ENCODE results near the gene PARD3B.
A peak's percentile ranks its signal among the peaks of the same experiment; 100 is the strongest.

PARD3B gene

DNA sequence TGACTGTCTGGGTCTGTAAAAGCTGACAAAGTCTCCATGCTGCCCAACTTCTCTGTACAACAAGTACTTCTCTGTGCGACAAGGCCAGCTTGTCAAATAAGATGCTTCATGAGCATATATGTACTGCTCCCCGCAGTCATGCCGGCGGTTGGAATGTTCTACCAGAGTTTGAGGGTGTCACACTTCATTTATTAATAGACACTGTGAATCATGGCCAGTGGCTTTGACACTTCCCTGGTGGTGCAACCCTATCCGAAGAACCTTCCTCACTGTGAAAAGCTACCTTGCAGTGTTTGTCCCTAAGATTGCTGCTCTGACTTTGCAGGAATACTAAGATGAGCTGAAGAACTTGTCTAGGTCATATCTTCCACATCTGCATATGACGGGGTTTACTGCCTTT is 1016.2 kb downstream of the PARD3B start:
- no peak for TF ChIP-seq EZH2phosphoT487 (IDR thresholded peaks at IDR 0.05; ENCODE audit: borderline replicate concordance, low read length)
- TF ChIP-seq, protein P1, sequence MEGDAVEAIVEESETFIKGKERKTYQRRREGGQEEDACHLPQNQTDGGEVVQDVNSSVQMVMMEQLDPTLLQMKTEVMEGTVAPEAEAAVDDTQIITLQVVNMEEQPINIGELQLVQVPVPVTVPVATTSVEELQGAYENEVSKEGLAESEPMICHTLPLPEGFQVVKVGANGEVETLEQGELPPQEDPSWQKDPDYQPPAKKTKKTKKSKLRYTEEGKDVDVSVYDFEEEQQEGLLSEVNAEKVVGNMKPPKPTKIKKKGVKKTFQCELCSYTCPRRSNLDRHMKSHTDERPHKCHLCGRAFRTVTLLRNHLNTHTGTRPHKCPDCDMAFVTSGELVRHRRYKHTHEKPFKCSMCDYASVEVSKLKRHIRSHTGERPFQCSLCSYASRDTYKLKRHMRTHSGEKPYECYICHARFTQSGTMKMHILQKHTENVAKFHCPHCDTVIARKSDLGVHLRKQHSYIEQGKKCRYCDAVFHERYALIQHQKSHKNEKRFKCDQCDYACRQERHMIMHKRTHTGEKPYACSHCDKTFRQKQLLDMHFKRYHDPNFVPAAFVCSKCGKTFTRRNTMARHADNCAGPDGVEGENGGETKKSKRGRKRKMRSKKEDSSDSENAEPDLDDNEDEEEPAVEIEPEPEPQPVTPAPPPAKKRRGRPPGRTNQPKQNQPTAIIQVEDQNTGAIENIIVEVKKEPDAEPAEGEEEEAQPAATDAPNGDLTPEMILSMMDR (IDR thresholded peaks at IDR 0.05; ENCODE audit: low read depth, low read length, poor library complexity, severe bottlenecking), result no peak

DNA sequence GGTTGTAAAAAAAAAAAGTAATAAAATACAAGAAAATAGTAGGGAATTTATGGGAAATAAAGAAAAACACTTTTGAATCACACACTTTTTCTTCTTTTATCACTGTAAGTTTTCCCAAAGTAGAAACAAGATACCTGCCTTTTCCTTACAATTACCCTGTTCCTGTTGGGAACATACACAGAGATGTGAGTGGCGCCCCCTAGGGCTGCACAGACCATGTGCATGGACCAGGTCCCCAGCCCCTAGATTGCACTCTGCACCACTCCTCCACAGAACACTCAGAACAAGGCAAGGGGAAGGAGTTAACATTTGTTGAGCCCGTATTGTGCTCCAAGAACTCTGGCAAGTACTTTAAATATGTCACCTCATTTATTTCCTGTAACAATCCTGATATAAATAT is 1018.4 kb downstream of the PARD3B start:
- TF ChIP-seq EZH2phosphoT487 (IDR thresholded peaks at IDR 0.05; ENCODE audit: borderline replicate concordance, low read length), result no peak
- TF ChIP-seq, protein P1 (IDR thresholded peaks at IDR 0.05; ENCODE audit: low read depth, low read length, poor library complexity, severe bottlenecking), result peak; percentile 67

More for the DNA sequence above, 1016.2 kb downstream of the PARD3B start:
- no peaks in the 10 kb centered on the region for H3K79me2 ChIP-seq (ENCODE audit: control insufficient read depth, low read length)
- H3K27me3 ChIP-seq (ENCODE audit: control insufficient read depth, low read length), result no peaks in the 10 kb centered on the region
- no peaks in the 10 kb centered on the region for H3K36me3 ChIP-seq (ENCODE audit: control insufficient read depth, low read length)
- no peak overlapping the region for H3K4me2 ChIP-seq (ENCODE audit: low read length)
- H3K4me3 ChIP-seq (ENCODE audit: low read length), result no peak overlapping the region
- H3K9me3 ChIP-seq (ENCODE audit: control insufficient read depth, insufficient read depth, low read length), result no peaks in the 10 kb centered on the region
- no peak overlapping the region for H3K27ac ChIP-seq (ENCODE audit: low read depth, low read length)
- no peaks in the 10 kb centered on the region for H3F3A ChIP-seq (ENCODE audit: control insufficient read depth, insufficient read depth)
- H4K20me1 ChIP-seq (ENCODE audit: control insufficient read depth, insufficient read depth, low read depth, low read length), result no peaks in the 10 kb centered on the region
- H3K9me2 ChIP-seq (replicated peaks; ENCODE audit: control insufficient read depth, low read length), result no peaks in the 10 kb centered on the region; the same call in 1 of the 2 replicates
- no peaks in the 10 kb centered on the region for H3K4me1 ChIP-seq (ENCODE audit: control insufficient read depth, low read length)

DNA sequence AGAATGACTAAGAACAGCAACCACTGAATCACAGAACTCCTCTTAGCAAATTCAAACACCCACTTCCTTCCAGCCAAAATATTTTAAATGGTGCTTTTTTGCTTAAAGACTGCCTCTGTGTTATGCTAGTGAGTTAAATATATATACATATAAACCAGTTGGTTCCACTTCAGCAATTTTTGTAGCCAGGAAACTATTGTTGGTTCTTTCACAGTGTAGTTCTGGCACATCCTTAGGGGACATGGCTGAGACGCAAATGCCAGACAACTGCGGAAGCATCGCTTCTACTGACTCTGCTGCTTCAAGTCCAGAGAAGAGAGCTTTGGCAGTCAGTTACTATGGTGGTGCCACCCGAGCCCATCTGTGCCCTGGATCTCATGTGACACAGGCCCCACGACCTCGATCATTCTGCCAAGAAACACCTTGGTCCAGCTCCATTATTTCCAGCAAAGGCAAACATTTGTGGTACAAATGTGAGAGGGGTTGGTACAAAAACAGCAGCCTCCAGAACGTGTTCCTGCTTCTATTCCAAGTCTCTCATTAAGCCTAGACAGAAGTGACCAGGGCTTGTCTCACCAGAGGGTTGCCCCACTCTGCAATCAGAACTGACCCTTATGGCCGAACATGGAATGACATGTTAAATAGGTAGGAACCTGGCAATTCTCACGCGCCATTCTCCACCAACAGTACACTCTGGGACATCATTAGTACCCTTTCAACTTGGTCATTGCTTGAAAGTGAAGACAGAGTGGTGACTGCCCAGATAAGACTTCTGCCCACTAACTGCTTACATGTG is 1019.3 kb downstream of the PARD3B start:
- no peaks in the 10 kb centered on the region for H3K4me1 ChIP-seq (ENCODE audit: control insufficient read depth, low read length)
- no peaks in the 10 kb centered on the region for H3F3A ChIP-seq (ENCODE audit: control insufficient read depth, insufficient read depth)
- H3K9me3 ChIP-seq (ENCODE audit: control insufficient read depth, insufficient read depth, low read length), result no peaks in the 10 kb centered on the region
- TF ChIP-seq, protein P1 (IDR thresholded peaks at IDR 0.05; ENCODE audit: low read depth, low read length, poor library complexity, severe bottlenecking), result no peak
- no peak for TF ChIP-seq EZH2phosphoT487 (IDR thresholded peaks at IDR 0.05; ENCODE audit: borderline replicate concordance, low read length)
- H3K36me3 ChIP-seq (ENCODE audit: control insufficient read depth, low read length), result no peaks in the 10 kb centered on the region
- no peak overlapping the region for H3K4me3 ChIP-seq (ENCODE audit: low read length)
- no peaks in the 10 kb centered on the region for H3K27me3 ChIP-seq (ENCODE audit: control insufficient read depth, low read length)
- no peaks in the 10 kb centered on the region for H4K20me1 ChIP-seq (ENCODE audit: control insufficient read depth, insufficient read depth, low read depth, low read length)
- no peaks in the 10 kb centered on the region for H3K79me2 ChIP-seq (ENCODE audit: control insufficient read depth, low read length)
- H3K27ac ChIP-seq (ENCODE audit: low read depth, low read length), result no peak overlapping the region
- no peak overlapping the region for H3K4me2 ChIP-seq (ENCODE audit: low read length)
- no peaks in the 10 kb centered on the region; the same call in 1 of the 2 replicates for H3K9me2 ChIP-seq (replicated peaks; ENCODE audit: control insufficient read depth, low read length)

More for the DNA sequence above, 1018.4 kb downstream of the PARD3B start:
- Histone ChIP-seq H3K9me3 (ENCODE audit: control insufficient read depth, insufficient read depth, low read length) (no peaks in the 10 kb centered on the region), H3K27ac (ENCODE audit: low read depth, low read length) (no peak overlapping the region), H3K79me2 (ENCODE audit: control insufficient read depth, low read length) (no peaks in the 10 kb centered on the region), H3K27me3 (ENCODE audit: control insufficient read depth, low read length) (no peaks in the 10 kb centered on the region), H3K4me1 (ENCODE audit: control insufficient read depth, low read length) (no peaks in the 10 kb centered on the region), H3K9me2 (replicated peaks; ENCODE audit: control insufficient read depth, low read length) (no peaks in the 10 kb centered on the region; the same call in 1 of the 2 replicates), H4K20me1 (ENCODE audit: control insufficient read depth, insufficient read depth, low read depth, low read length) (no peaks in the 10 kb centered on the region), H3K4me2 (ENCODE audit: low read length) (no peak overlapping the region), H3K4me3 (ENCODE audit: low read length) (no peak overlapping the region), H3K36me3 (ENCODE audit: control insufficient read depth, low read length) (no peaks in the 10 kb centered on the region), H3F3A (ENCODE audit: control insufficient read depth, insufficient read depth) (no peaks in the 10 kb centered on the region)
